ENCODE results near the gene CNPPD1.

DNA sequence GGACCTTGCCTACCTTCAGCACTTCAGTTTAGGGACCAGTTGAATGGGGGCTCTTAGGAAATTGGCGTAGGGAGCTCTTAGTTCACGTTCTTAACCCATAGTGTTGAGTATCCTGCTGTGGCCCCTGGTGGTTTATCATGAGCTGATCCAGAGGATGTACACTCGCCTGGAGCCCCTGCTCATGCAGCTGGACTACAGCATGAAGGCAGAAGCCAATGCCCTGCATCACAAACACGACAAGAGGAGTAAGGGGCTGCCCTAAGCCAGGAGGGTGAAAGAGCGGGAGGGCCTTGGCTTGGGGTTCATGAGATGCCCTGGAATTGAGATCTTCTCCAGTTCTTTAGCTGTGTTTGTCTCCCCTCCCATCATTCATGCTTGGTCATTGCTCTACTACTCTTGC, 4.2 kb upstream of the CNPPD1 start:
- TF ChIP-seq CTCF (IDR thresholded peaks at IDR 0.05; ENCODE audit: insufficient read depth, low read length) = no peak
- TF ChIP-seq, protein P1, sequence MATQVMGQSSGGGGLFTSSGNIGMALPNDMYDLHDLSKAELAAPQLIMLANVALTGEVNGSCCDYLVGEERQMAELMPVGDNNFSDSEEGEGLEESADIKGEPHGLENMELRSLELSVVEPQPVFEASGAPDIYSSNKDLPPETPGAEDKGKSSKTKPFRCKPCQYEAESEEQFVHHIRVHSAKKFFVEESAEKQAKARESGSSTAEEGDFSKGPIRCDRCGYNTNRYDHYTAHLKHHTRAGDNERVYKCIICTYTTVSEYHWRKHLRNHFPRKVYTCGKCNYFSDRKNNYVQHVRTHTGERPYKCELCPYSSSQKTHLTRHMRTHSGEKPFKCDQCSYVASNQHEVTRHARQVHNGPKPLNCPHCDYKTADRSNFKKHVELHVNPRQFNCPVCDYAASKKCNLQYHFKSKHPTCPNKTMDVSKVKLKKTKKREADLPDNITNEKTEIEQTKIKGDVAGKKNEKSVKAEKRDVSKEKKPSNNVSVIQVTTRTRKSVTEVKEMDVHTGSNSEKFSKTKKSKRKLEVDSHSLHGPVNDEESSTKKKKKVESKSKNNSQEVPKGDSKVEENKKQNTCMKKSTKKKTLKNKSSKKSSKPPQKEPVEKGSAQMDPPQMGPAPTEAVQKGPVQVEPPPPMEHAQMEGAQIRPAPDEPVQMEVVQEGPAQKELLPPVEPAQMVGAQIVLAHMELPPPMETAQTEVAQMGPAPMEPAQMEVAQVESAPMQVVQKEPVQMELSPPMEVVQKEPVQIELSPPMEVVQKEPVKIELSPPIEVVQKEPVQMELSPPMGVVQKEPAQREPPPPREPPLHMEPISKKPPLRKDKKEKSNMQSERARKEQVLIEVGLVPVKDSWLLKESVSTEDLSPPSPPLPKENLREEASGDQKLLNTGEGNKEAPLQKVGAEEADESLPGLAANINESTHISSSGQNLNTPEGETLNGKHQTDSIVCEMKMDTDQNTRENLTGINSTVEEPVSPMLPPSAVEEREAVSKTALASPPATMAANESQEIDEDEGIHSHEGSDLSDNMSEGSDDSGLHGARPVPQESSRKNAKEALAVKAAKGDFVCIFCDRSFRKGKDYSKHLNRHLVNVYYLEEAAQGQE (IDR thresholded peaks at IDR 0.05; ENCODE audit: insufficient replicate concordance, low read depth) = no peak

Data from HL-60 (cell line).